GM18517 (cell line): Measurements from ENCODE around the gene TDO2.
A peak's percentile ranks its signal among the peaks of the same experiment; 100 is the strongest.

Experiments used
- ATAC-seq: cut with Tn5 transposase; IDR thresholded peaks from one replicate; pipeline ENCODE4 v1.9.1; 2021; ENCODE audit warnings: mild to moderate bottlenecking, moderate library complexity; ENCODE audit not compliant: unreplicated experiment

Gene TDO2

GRCh38 chr4:155952501-155952901 is 49.0 kb downstream of the TDO2 start:
- ATAC-seq = no peak

- ATAC-seq = peak; percentile 97
These were observed 49.9 kb downstream of the TDO2 start, which contains the start of gene CTSO for GRCh38 chr4:155953151-155954117. Gene CTSO, minus strand, starts transcription at chr4:155953866. Its CDS starts 19 bp downstream, at chr4:155953847.

GRCh38 chr4:155954118-155954685 is 50.7 kb downstream of the TDO2 start:
- ATAC-seq = no peak

GRCh38 chr4:155954939-155955338 is 51.4 kb downstream of the TDO2 start:
- no peak for ATAC-seq

GRCh38 chr4:155956461-155956860 is 53.0 kb downstream of the TDO2 start:
- ATAC-seq = no peak

GRCh38 chr4:155959417-155959816 is 55.9 kb downstream of the TDO2 start:
- no peak for ATAC-seq

GRCh38 chr4:155960522-155960921 is 57.0 kb downstream of the TDO2 start:
- ATAC-seq = no peak

- ATAC-seq = no peak
These were observed 58.1 kb downstream of the TDO2 start for GRCh38 chr4:155961575-155961974.

GRCh38 chr4:155962767-155963166 is 59.3 kb downstream of the TDO2 start:
- no peak for ATAC-seq

GRCh38 chr4:155964016-155964891 is 60.8 kb downstream of the TDO2 start:
- ATAC-seq = no peak

- no peak for ATAC-seq
These were observed 62.7 kb downstream of the TDO2 start for GRCh38 chr4:155966171-155966570.

GRCh38 chr4:155966731-155967395 is 63.4 kb downstream of the TDO2 start:
- no peak for ATAC-seq
